Stimulated activated CD8-positive, alpha-beta memory T cell treated with anti-CD3 and anti-CD28 coated beads, Interleukin-4, amount 100 ng/mL, for 1 hour (primary cell): ENCODE results near the gene ZMYND8.

Experiments used
- DNase-seq, 2 donors: peaks; one replicate each; pipeline ENCODE4 v3.0.0-alpha.2; 2020; ENCODE audit warnings: low read depth in 2 of 2, low spot score in 1 of 2

The ZMYND8 gene

GRCh38 chr20:47354714-47355488, 1.6 kb downstream of the ZMYND8 start:
- no peak for DNase-seq

GRCh38 chr20:47354464-47354713, 2.1 kb downstream of the ZMYND8 start:
- DNase-seq: no peak

GRCh38 chr20:47353692-47354463, 2.6 kb downstream of the ZMYND8 start:
- DNase-seq: no peak

- no peak for DNase-seq
These were observed 3.2 kb downstream of the ZMYND8 start for GRCh38 chr20:47353239-47353691.

GRCh38 chr20:47352332-47353238, 3.9 kb downstream of the ZMYND8 start:
- DNase-seq: no peak

GRCh38 chr20:47351643-47352331, 4.7 kb downstream of the ZMYND8 start:
- no peak for DNase-seq

- no peak for DNase-seq
These were observed 5.6 kb downstream of the ZMYND8 start for GRCh38 chr20:47350691-47351545.

GRCh38 chr20:47350181-47350550, 6.3 kb downstream of the ZMYND8 start:
- no peak for DNase-seq

GRCh38 chr20:47349365-47350180, 6.9 kb downstream of the ZMYND8 start:
- no peak for DNase-seq

- DNase-seq: no peak
These were observed 7.9 kb downstream of the ZMYND8 start for GRCh38 chr20:47348539-47349142.

- no peak for DNase-seq
These were observed 8.7 kb downstream of the ZMYND8 start for GRCh38 chr20:47347661-47348435.

GRCh38 chr20:47346172-47346571, 10.3 kb downstream of the ZMYND8 start:
- no peak for DNase-seq

- no peak for DNase-seq
These were observed 11.3 kb downstream of the ZMYND8 start for GRCh38 chr20:47345214-47345613.

GRCh38 chr20:47343007-47343472, 13.5 kb downstream of the ZMYND8 start:
- no peak for DNase-seq

- DNase-seq: no peak
These were observed 18.3 kb downstream of the ZMYND8 start for GRCh38 chr20:47338131-47338628.

GRCh38 chr20:47337413-47337812, 19.1 kb downstream of the ZMYND8 start:
- no peak for DNase-seq

- DNase-seq: no peak
These were observed 20.3 kb downstream of the ZMYND8 start for GRCh38 chr20:47336129-47336754.
